MM.1S (cell line): ENCODE measurements around the gene NUDT14.

Experiments used
- DNase-seq: peaks from one replicate; pipeline ENCODE4 v3.0.0-alpha.2; 2015
- H2AFZ ChIP-seq: fragments of 300-600 bp; sonication (generic); 2 replicates; pipeline ENCODE4 v1.6.0; 2016; ENCODE audit warnings: antibody characterized with exemption, low read length
- H3F3A ChIP-seq: fragments of 300-600 bp; sonication (generic); 2 replicates; pipeline ENCODE4 v1.6.1; 2016; ENCODE audit warnings: mild to moderate bottlenecking, antibody characterized with exemption, low read length, moderate library complexity, mixed read lengths; ENCODE audit not compliant: insufficient read depth
- H3K27ac ChIP-seq: fragments of 300-600 bp; sonication (generic); 2 replicates; pipeline ENCODE4 v1.5.1; 2016; ENCODE audit warnings: mild to moderate bottlenecking, low read length
- H3K27me3 ChIP-seq: fragments of 300-600 bp; sonication (generic); replicated peaks from 2 replicates; pipeline ENCODE4 v1.6.0; 2016; ENCODE audit warnings: low read length; ENCODE audit not compliant: insufficient read depth
- H3K36me3 ChIP-seq: fragments of 300-600 bp; sonication (generic); replicated peaks from 2 replicates; pipeline ENCODE4 v1.6.1; 2016; ENCODE audit warnings: mild to moderate bottlenecking, low read length, mixed read lengths; ENCODE audit not compliant: insufficient read depth
- H3K4me1 ChIP-seq: fragments of 300-600 bp; sonication (generic); 2 replicates; pipeline ENCODE4 v1.6.1; 2016; ENCODE audit warnings: low read length, mixed read lengths
- H3K4me2 ChIP-seq: fragments of 300-600 bp; sonication (generic); 2 replicates; pipeline ENCODE4 v1.6.0; 2016; ENCODE audit warnings: low read depth, low read length
- H3K4me3 ChIP-seq: fragments of 300-600 bp; sonication (generic); 2 replicates; pipeline ENCODE4 v1.5.1; 2016; ENCODE audit warnings: low read length, mixed read lengths
- H3K79me2 ChIP-seq: fragments of 300-600 bp; sonication (generic); 2 replicates; pipeline ENCODE4 v1.6.1; 2016; ENCODE audit warnings: mixed run types, low read length, mixed read lengths
- H3K9ac ChIP-seq: fragments of 300-600 bp; sonication (generic); 2 replicates; pipeline ENCODE4 v1.6.1; 2016; ENCODE audit warnings: low read length, mixed read lengths
- H3K9me2 ChIP-seq: fragments of 300-600 bp; sonication (generic); replicated peaks from 2 replicates; pipeline ENCODE4 v1.6.1; 2016; ENCODE audit warnings: mild to moderate bottlenecking, low read length, mixed read lengths; ENCODE audit not compliant: insufficient read depth
- H3K9me3 ChIP-seq: fragments of 300-600 bp; sonication (generic); replicated peaks from 2 replicates; pipeline ENCODE4 v1.6.1; 2016; ENCODE audit warnings: mild to moderate bottlenecking, low read length, mixed read lengths; ENCODE audit not compliant: insufficient read depth
- H4K20me1 ChIP-seq: fragments of 300-600 bp; sonication (generic); 2 replicates; pipeline ENCODE4 v1.6.1; 2016; ENCODE audit warnings: mild to moderate bottlenecking, low read length, moderate library complexity, mixed read lengths; ENCODE audit not compliant: insufficient read depth
- EZH2 ChIP-seq: fragments of 300-600 bp; sonication (generic); optimal IDR thresholded peaks from 2 replicates; pipeline ENCODE3; 2017; ENCODE audit warnings: low read depth, mild to moderate bottlenecking, antibody characterized with exemption, low read length, mixed read lengths
- EZH2phosphoT487 ChIP-seq: fragments of 300-600 bp; sonication (generic); IDR thresholded peaks from 2 replicates; pipeline ENCODE4 v1.6.1; 2018; ENCODE audit warnings: antibody characterized with exemption, low read length
- TF ChIP-seq, protein P1 (sequence below): fragments of 300-600 bp; sonication (generic); IDR thresholded peaks from 2 replicates; pipeline ENCODE4 v1.5.1; 2016; ENCODE audit warnings: antibody characterized with exemption, low read length, mixed read lengths

The NUDT14 gene

DNA sequence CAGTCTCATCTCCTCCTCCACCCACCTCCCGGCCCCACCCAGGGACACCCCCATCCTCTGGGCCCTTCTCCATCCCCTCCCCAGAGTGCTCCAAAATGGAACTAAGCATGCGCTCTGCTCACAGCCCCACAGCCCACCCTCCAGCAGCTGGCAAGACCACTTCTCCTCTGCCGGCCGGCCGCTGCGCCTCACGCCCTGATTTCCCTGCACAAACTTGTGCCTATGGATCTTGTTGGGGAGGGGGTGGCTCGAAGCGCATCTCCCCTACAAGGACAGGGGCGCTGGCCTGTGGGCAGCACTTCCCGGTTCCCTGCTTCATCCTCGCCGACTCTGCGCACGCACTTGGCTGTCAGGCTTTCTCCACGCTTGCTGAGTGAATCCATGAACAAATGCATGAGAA, 19.5 kb upstream of the NUDT14 start:
- H3K9me3 ChIP-seq, result no peaks in the 10 kb centered on the region
- H3K4me1 ChIP-seq, result no peaks in the 10 kb centered on the region
- H3K27ac ChIP-seq, result no peak overlapping the region
- H3K9me2 ChIP-seq, result no peaks in the 10 kb centered on the region
- TF ChIP-seq EZH2phosphoT487, result no peak
- TF ChIP-seq EZH2, result no peak
- TF ChIP-seq, protein P1, sequence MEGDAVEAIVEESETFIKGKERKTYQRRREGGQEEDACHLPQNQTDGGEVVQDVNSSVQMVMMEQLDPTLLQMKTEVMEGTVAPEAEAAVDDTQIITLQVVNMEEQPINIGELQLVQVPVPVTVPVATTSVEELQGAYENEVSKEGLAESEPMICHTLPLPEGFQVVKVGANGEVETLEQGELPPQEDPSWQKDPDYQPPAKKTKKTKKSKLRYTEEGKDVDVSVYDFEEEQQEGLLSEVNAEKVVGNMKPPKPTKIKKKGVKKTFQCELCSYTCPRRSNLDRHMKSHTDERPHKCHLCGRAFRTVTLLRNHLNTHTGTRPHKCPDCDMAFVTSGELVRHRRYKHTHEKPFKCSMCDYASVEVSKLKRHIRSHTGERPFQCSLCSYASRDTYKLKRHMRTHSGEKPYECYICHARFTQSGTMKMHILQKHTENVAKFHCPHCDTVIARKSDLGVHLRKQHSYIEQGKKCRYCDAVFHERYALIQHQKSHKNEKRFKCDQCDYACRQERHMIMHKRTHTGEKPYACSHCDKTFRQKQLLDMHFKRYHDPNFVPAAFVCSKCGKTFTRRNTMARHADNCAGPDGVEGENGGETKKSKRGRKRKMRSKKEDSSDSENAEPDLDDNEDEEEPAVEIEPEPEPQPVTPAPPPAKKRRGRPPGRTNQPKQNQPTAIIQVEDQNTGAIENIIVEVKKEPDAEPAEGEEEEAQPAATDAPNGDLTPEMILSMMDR, result no peak
- H3K27me3 ChIP-seq, result peaks cover 44% of the 10 kb centered on the region
- H3K79me2 ChIP-seq, result no peaks in the 10 kb centered on the region
- H2AFZ ChIP-seq, result no peak overlapping the region
- no peak overlapping the region for H3K9ac ChIP-seq
- no peaks in the 10 kb centered on the region for H3K36me3 ChIP-seq
- H3F3A ChIP-seq, result no peaks in the 10 kb centered on the region
- no peak overlapping the region for H3K4me2 ChIP-seq
- no peak overlapping the region for H3K4me3 ChIP-seq
- no peaks in the 10 kb centered on the region for H4K20me1 ChIP-seq
- no peak for DNase-seq

DNA sequence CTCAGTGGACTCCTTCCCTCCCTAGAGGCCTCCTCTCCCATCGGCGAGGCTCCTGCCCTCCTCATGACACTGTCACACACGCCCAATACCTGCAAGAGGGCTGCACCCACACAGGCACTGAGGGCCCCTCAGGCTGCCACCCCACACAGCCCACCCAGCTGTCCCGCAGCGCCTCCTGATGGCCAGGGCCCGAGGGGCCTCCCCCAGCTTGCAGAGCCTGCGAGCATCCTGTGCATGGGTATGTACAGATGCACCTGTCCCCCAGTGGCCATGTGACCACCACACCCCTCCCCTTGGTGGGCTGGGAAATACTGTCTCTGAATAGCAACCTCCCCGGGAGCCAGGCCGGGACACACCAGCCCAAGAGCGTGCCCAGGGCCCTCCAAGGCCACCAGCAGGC, 19.0 kb upstream of the NUDT14 start:
- Histone ChIP-seq H3K36me3 (no peaks in the 10 kb centered on the region), H3K9me3 (no peaks in the 10 kb centered on the region), H2AFZ (no peak overlapping the region), H4K20me1 (no peaks in the 10 kb centered on the region), H3K79me2 (no peaks in the 10 kb centered on the region), H3K9me2 (no peaks in the 10 kb centered on the region), H3K27me3 (peaks cover 49% of the 10 kb centered on the region), H3K27ac (no peak overlapping the region), H3F3A (no peaks in the 10 kb centered on the region), H3K4me2 (no peak overlapping the region), H3K9ac (no peak overlapping the region), H3K4me3 (no peak overlapping the region), H3K4me1 (no peaks in the 10 kb centered on the region)
- no peak for TF ChIP-seq EZH2
- TF ChIP-seq EZH2phosphoT487, result no peak
- TF ChIP-seq, protein P1, result no peak
- DNase-seq, result no peak

DNA sequence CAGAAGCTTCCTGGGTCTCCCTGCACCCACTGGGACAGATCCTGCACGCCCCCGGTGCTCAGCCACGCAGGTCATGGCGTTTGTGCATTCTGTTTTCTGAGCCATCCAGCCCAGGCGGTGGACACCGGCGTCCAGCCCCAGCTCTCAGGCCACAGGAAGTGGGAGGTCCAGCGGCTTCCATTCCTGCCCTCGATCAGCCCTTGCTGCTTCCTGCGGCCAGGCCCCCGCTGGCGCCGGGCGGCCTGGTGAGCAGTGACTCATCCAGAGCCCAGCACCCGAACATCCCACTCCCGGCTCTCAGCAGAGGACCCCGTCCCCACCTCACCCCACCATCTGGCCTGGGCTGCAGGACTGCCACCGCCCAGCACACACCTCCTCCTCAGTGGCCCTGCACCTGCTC, 18.0 kb upstream of the NUDT14 start:
- H3F3A ChIP-seq, result no peaks in the 10 kb centered on the region
- no peaks in the 10 kb centered on the region for H4K20me1 ChIP-seq
- DNase-seq, result no peak
- H3K36me3 ChIP-seq, result no peaks in the 10 kb centered on the region
- H2AFZ ChIP-seq, result no peak overlapping the region
- no peaks in the 10 kb centered on the region for H3K79me2 ChIP-seq
- peaks cover 58% of the 10 kb centered on the region for H3K27me3 ChIP-seq
- H3K9me3 ChIP-seq, result no peaks in the 10 kb centered on the region
- no peaks in the 10 kb centered on the region for H3K4me1 ChIP-seq
- TF ChIP-seq, protein P1, result no peak
- no peak for TF ChIP-seq EZH2
- no peak for TF ChIP-seq EZH2phosphoT487
- H3K9me2 ChIP-seq, result no peaks in the 10 kb centered on the region
- H3K4me3 ChIP-seq, result no peak overlapping the region
- H3K9ac ChIP-seq, result no peak overlapping the region
- H3K4me2 ChIP-seq, result no peak overlapping the region
- H3K27ac ChIP-seq, result no peak overlapping the region
